ENCODE measurements around the gene CMSS1.

DNA sequence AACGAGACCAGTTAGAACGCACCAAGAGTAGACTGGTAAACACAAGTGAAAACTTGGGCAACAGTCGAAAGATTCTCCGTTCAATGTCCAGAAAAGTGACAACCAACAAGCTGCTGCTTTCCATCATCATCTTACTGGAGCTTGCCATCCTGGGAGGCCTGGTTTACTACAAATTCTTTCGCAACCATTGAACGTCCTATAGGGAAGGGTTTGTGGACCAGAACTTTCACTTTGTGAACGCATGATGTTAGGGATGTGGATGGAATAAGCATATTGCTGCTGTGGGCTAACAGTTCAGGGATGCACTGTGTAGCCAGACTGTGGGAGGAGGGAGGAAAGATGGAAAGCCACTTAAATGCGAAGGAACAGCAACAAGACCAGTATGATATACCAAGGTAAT lies 408.2 kb downstream of the CMSS1 start:
- TF ChIP-seq MAFK (conservative IDR thresholded peaks at IDR 0.05 in 1 of 2, IDR thresholded peaks at IDR 0.05 in 1 of 2; ENCODE audit: low read length in 2 of 2) (no peak), HDAC2 (CRISPR knock-in tag; IDR thresholded peaks at IDR 0.05) (no peak)

Data from HepG2 (cell line).